GM21786 (cell line): Measurements from ENCODE around the gene CDC25A.

Experiments used
- ATAC-seq: cut with Tn5 transposase; IDR thresholded peaks from one replicate; pipeline ENCODE4 v1.9.1; 2021; ENCODE audit not compliant: unreplicated experiment

CDC25A gene

GRCh38 chr3:48110463-48110862, 77.8 kb downstream of the CDC25A start:
- ATAC-seq, result no peak

GRCh38 chr3:48107227-48107626, 81.0 kb downstream of the CDC25A start:
- no peak for ATAC-seq
